ENCODE data around the gene SAPCD2. TPM values are rescaled to one million over a fixed set of nuclear protein-coding genes. Genes with fewer than 3 reads are reported as not detected.
"Not testable (repeated sequence)": the region's sequence is repeated elsewhere in the genome, so short reads cannot be mapped to it uniquely, and the experiment has no call there.

Gene SAPCD2, protein sequence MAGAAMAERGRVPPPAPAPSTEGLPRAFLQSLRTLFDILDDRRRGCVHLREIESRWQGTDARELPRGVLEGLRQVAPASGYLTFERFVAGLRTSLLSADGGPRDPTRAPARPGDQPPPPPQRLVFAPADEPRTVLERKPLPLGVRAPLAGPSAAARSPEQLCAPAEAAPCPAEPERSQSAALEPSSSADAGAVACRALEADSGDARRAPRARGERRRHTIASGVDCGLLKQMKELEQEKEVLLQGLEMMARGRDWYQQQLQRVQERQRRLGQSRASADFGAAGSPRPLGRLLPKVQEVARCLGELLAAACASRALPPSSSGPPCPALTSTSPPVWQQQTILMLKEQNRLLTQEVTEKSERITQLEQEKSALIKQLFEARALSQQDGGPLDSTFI
- total RNA-seq, result 10 to 100 TPM in 1 of 2 donors, 1 to 10 TPM in 1; 7.2 to 17.2 TPM

DNA sequence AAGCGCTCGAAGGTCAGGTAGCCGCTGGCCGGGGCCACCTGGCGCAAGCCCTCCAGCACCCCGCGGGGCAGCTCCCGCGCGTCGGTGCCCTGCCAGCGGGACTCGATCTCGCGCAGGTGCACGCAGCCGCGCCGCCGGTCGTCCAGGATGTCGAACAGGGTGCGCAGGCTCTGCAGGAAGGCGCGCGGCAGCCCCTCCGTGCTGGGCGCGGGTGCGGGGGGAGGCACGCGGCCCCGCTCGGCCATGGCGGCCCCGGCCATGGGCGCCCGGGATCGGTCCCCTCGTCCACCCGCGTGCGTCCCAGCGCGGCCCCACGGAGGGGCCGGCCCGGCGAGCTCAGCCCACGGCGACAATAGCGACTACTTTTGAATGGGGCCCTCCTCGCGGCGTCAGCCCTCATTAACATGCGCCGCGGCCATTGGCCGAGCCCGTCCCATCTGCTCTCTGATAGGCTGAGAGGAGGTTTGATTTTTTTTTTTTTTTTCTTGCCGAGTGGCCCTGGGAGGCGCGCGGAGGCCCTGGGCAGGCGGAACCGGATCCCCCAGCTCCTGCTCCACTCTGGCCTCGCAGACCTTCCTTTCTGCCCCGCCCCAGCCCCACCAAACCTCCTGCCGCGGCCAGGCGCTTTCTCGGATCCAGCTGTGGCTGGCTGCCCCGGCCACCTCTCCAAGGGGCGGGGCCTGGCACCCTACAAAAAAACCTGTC is at the start of gene SAPCD2:
TSS of gene SAPCD2 (minus strand) at position 357 of the 705 bp plus-strand sequence. CDS start at position 260, 97 bp downstream.
- TF ChIP-seq POLR2AphosphoS5 (IDR thresholded peaks at IDR 0.05) (peak; percentile 61), POLR2A (IDR thresholded peaks at IDR 0.05) (peak; percentile 18)
- TF ChIP-seq, protein P1, sequence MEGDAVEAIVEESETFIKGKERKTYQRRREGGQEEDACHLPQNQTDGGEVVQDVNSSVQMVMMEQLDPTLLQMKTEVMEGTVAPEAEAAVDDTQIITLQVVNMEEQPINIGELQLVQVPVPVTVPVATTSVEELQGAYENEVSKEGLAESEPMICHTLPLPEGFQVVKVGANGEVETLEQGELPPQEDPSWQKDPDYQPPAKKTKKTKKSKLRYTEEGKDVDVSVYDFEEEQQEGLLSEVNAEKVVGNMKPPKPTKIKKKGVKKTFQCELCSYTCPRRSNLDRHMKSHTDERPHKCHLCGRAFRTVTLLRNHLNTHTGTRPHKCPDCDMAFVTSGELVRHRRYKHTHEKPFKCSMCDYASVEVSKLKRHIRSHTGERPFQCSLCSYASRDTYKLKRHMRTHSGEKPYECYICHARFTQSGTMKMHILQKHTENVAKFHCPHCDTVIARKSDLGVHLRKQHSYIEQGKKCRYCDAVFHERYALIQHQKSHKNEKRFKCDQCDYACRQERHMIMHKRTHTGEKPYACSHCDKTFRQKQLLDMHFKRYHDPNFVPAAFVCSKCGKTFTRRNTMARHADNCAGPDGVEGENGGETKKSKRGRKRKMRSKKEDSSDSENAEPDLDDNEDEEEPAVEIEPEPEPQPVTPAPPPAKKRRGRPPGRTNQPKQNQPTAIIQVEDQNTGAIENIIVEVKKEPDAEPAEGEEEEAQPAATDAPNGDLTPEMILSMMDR (IDR thresholded peaks at IDR 0.05), result no peak
- DNase-seq (ENCODE audit: low spot score), result peak; percentile 85
- whole genome bisulfite sequencing, result under 1% methylated on average over 41 of the region's 74 CpGs
- intact Hi-C loops (cut with DNase I), result no loop called here
- H3K36me3 ChIP-seq, result no peaks in the 10 kb centered on the region
- H3K4me3 ChIP-seq, result peak within 1 kb of the TSS; percentile 34 to 41
- H3K4me1 ChIP-seq (replicated peaks), result peaks cover 3% of the 10 kb centered on the region
- H3K27ac ChIP-seq, result peak within 1 kb of the TSS; percentile 78 to 87
- H3K9me3 ChIP-seq, result no peaks in the 10 kb centered on the region
- no peaks in the 10 kb centered on the region for H3K27me3 ChIP-seq (replicated peaks; ENCODE audit: insufficient read depth)

DNA sequence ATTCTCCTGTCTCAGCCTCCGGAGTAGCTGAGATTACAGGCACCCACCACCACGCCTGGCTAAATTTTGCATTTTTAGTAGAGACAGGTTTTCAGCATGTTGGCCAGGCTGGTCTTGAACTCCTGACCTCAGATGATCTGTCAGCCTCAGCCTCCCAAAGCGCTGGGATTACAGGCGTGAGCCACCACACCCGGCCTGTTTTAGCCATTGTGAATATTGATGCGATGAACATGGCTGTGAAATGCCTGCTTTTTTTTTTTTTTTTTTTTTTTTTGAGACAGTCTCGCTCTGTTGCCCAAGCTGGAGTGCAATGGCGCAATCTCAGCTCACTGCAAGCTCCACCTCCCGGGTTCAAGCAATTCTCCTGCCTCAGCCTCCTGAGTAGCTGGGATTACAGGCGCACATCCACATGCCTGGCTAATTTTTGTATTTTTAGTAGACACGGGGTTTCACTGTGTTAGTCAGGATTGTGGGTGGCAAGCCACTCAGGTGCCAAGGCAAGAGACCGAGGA is 47.8 kb upstream of the SAPCD2 start:
- not testable (repeated sequence) for H3K9me3 ChIP-seq; H3K27ac ChIP-seq; DNase-seq (ENCODE audit: low spot score); H3K27me3 ChIP-seq (replicated peaks; ENCODE audit: insufficient read depth); H3K36me3 ChIP-seq; H3K4me1 ChIP-seq (replicated peaks); H3K4me3 ChIP-seq
- WGBS, result 87% methylated on average over 12 of the region's 12 CpGs
- intact Hi-C loops (cut with DNase I), result loop anchor here (5.0 kb wide), 1 partner anchor 109 kb away; the partner anchor contains the start of genes CYSRT1 and RNF224

DNA sequence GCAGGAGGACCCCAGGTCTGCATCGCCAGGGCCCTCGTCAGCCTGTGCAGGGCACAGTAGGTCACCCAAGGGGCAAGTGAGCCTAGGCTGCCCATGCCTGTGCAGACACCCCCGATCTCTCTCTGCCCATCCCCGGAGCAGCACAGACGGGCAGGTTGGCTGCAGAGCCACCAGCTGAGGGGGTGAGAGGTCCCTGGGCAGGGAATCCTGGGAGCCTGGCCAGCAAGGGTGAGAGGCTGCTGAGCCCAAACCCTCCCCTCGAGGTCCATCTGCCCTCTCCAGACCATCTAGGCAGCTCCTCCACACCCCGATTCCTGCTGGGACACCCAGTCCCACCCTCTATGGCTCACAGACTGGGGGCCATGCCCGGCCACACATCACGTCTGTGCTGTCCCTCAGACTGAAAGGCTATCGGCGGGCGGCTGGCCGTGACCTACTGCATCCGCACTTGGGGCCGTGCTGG is 46.9 kb upstream of the SAPCD2 start:
- no peak for DNase-seq (ENCODE audit: low spot score)
- TF ChIP-seq POLR2AphosphoS5 (IDR thresholded peaks at IDR 0.05) (no peak), POLR2A (IDR thresholded peaks at IDR 0.05) (no peak)
- TF ChIP-seq, protein P1 (IDR thresholded peaks at IDR 0.05), result no peak
- Histone ChIP-seq H3K4me1 (replicated peaks) (no peaks in the 10 kb centered on the region), H3K9me3 (no peaks in the 10 kb centered on the region), H3K4me3 (no peak overlapping the region), H3K36me3 (no peaks in the 10 kb centered on the region), H3K27ac (no peak overlapping the region), H3K27me3 (replicated peaks; ENCODE audit: insufficient read depth) (no peaks in the 10 kb centered on the region)
- 76% methylated on average over 15 of the region's 15 CpGs for WGBS
- intact Hi-C loops (cut with DNase I), result loop anchor here (5.0 kb wide), 1 partner anchor 110 kb away; the partner anchor contains the start of genes CYSRT1 and RNF224

DNA sequence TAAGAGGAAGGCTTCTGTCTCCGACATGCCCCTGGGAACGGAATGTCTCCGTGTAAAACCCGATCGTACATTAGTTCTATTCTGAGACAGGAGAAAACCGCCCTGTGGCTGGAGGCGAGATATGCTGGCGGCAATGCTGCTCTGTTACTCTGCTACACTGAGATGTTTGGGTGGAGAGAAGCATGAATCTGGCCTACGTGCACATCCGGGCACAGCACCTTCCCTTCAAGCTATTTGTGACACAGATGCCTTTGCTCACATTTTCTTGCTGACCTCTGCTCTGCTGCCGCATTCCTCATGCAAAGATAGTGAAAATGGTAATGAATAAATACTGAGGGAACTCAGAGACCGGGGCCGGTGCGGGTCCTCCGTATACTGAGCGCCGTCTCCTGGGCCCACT is 46.4 kb upstream of the SAPCD2 start:
- TF ChIP-seq POLR2AphosphoS5 (IDR thresholded peaks at IDR 0.05), result no peak
- TF ChIP-seq, protein P1 (IDR thresholded peaks at IDR 0.05), result no peak
- no peak for TF ChIP-seq POLR2A (IDR thresholded peaks at IDR 0.05)
- 48% methylated on average over 17 of the region's 17 CpGs for WGBS
- no peak overlapping the region for H3K4me3 ChIP-seq
- H3K36me3 ChIP-seq, result no peaks in the 10 kb centered on the region
- no peak for DNase-seq (ENCODE audit: low spot score)
- H3K27ac ChIP-seq, result no peak overlapping the region
- H3K9me3 ChIP-seq, result no peaks in the 10 kb centered on the region
- intact Hi-C loops (cut with DNase I), result loop anchor here (5.0 kb wide), 1 partner anchor 111 kb away; the partner anchor contains the start of genes CYSRT1 and RNF224
- no peaks in the 10 kb centered on the region for H3K27me3 ChIP-seq (replicated peaks; ENCODE audit: insufficient read depth)
- H3K4me1 ChIP-seq (replicated peaks), result no peaks in the 10 kb centered on the region

DNA sequence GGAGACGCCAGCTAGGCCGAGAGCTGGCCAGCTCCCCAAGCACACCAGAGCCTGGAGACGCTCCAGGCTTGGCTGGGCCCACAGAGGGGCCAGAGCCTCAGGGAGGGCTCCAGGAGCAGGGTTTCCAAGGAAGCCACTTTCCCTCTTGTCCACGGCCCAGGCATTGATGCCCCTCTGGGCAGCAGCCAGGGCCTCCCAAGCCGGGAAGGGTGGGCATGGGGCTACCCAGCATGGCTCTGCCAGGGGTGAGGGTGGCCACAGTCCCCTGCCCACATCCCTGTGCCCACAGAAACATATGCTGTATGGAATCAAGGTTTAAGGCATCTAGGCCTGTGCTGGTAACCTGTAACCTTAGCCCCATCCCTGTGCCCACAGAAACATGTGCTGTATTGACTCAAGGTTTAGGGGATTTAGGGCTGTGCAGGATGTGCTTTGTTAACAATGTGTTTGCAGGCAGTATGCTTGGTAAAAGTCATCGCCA is 45.7 kb upstream of the SAPCD2 start:
- Histone ChIP-seq H3K4me1 (replicated peaks) (no peaks in the 10 kb centered on the region), H3K4me3 (no peak overlapping the region), H3K9me3 (no peaks in the 10 kb centered on the region), H3K27ac (no peak overlapping the region), H3K27me3 (replicated peaks; ENCODE audit: insufficient read depth) (no peaks in the 10 kb centered on the region), H3K36me3 (no peaks in the 10 kb centered on the region)
- no peak for DNase-seq (ENCODE audit: low spot score)
- TF ChIP-seq POLR2AphosphoS5 (IDR thresholded peaks at IDR 0.05) (no peak), POLR2A (IDR thresholded peaks at IDR 0.05) (no peak)
- TF ChIP-seq, protein P1 (IDR thresholded peaks at IDR 0.05), result no peak
- intact Hi-C loops (cut with DNase I), result loop anchor here (5.0 kb wide), 1 partner anchor 111 kb away; the partner anchor contains the start of genes CYSRT1 and RNF224
- WGBS, result 39% methylated on average over 6 of the region's 6 CpGs

All from prostate gland (tissue), 2 donors.